OCI-LY7 (cell line): ENCODE measurements around the gene SPON1.

ENCODE experiments used
- CTCF ChIP-seq: fragments of 200-600 bp; sonication (generic); conservative IDR thresholded peaks from 2 replicates; pipeline ENCODE4 v1.5.1; 2014; ENCODE audit warnings: mild to moderate bottlenecking, antibody characterized with exemption, low read length, moderate library complexity, mixed read lengths
- EZH2phosphoT487 ChIP-seq: fragments of 200-600 bp; sonication (generic); IDR thresholded peaks from 2 replicates; pipeline ENCODE4 v1.6.1; 2018; ENCODE audit warnings: low read depth, borderline replicate concordance, mild to moderate bottlenecking, mixed run types, antibody characterized with exemption, low read length, moderate library complexity, mixed read lengths

- TF ChIP-seq CTCF, result no peak
- no peak for TF ChIP-seq EZH2phosphoT487
These were observed 261.2 kb downstream of the SPON1 start for GRCh38 chr11:14223636-14224288.
